ENCODE results near the gene PARP8.
A peak's percentile ranks its signal among the peaks of the same experiment; 100 is the strongest.

PARP8 gene

DNA sequence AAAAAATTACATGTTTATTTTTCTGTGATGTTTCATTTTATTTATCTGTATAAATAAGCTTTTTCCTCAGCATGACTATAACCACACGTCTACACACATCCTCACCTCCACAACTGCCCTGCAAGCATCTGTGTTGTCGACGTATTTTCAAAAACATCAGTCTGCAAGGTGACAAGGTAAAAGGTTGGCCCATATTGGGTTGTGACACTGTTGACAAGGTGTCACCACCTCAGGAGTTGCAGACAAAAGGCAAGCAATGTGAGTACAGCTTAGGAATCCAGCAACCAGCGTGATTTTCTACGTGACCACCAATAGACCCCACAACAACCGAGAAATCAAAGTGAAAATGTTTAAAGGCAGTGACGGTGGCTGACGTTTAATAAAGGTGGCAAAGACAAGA, 187.6 kb downstream of the PARP8 start:
- Mint-ChIP-seq H3K27me3 (no peaks in the 10 kb centered on the region), H3K4me3 (no peak overlapping the region), H3K27ac (peak overlapping the region; percentile 86), H3K4me1 (peaks cover 57% of the 10 kb centered on the region), H3K9me3 (no peaks in the 10 kb centered on the region), H3K36me3 (no peaks in the 10 kb centered on the region)
- ATAC-seq = no peak

- H3K27ac Mint-ChIP-seq = peak overlapping the region; percentile 86
- no peak overlapping the region for H3K4me3 Mint-ChIP-seq
- H3K27me3 Mint-ChIP-seq = no peaks in the 10 kb centered on the region
- H3K36me3 Mint-ChIP-seq = peaks cover 1% of the 10 kb centered on the region
- no peak for ATAC-seq
- H3K9me3 Mint-ChIP-seq = peaks cover 1% of the 10 kb centered on the region
- peaks cover 57% of the 10 kb centered on the region for H3K4me1 Mint-ChIP-seq
Measured at GRCh38 chr5:50855001-50855400, 188.6 kb downstream of the PARP8 start.

GRCh38 chr5:50856401-50857119, 190.1 kb downstream of the PARP8 start:
- peaks cover 57% of the 10 kb centered on the region for H3K4me1 Mint-ChIP-seq
- peaks cover 4% of the 10 kb centered on the region for H3K9me3 Mint-ChIP-seq
- peak overlapping the region; percentile 15 for H3K4me3 Mint-ChIP-seq
- no peaks in the 10 kb centered on the region for H3K27me3 Mint-ChIP-seq
- ATAC-seq = peak; percentile 87
- peak overlapping the region; percentile 86 for H3K27ac Mint-ChIP-seq
- peaks cover 6% of the 10 kb centered on the region for H3K36me3 Mint-ChIP-seq

GRCh38 chr5:50863534-50864170, 197.2 kb downstream of the PARP8 start:
- Mint-ChIP-seq H3K4me3 (no peak overlapping the region), H3K27ac (no peak overlapping the region), H3K4me1 (no peaks in the 10 kb centered on the region), H3K27me3 (no peaks in the 10 kb centered on the region), H3K9me3 (peaks cover 4% of the 10 kb centered on the region), H3K36me3 (peaks cover 6% of the 10 kb centered on the region)
- no peak for ATAC-seq

GRCh38 chr5:50864466-50864865, 198.0 kb downstream of the PARP8 start:
- Mint-ChIP-seq H3K4me3 (no peak overlapping the region), H3K27me3 (no peaks in the 10 kb centered on the region), H3K36me3 (peaks cover 6% of the 10 kb centered on the region), H3K9me3 (peaks cover 4% of the 10 kb centered on the region), H3K27ac (no peak overlapping the region), H3K4me1 (no peaks in the 10 kb centered on the region)
- no peak for ATAC-seq

DNA sequence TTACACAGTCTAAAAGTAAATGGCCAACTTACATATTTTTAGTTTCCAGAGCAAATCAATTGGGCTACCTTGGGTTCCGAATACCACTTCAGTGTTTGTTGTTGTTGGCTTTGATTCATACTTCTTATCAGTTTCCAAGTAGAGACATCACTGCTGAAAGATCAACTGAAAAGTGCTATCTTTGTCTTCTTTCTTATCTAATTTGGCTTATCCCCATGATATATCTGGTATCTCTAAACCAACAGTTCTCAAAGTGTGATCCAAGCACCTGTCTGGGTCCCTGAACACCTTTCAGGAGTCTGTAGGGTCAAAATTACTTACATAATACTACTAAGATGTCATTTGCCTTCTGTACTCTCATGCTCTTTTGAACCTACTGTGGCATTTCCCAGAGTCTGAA, 200.0 kb downstream of the PARP8 start:
- Mint-ChIP-seq H3K9me3 (no peaks in the 10 kb centered on the region), H3K4me1 (no peaks in the 10 kb centered on the region), H3K4me3 (no peak overlapping the region), H3K27ac (no peak overlapping the region), H3K27me3 (no peaks in the 10 kb centered on the region), H3K36me3 (no peaks in the 10 kb centered on the region)
- no peak for ATAC-seq

GRCh38 chr5:50867140-50867539, 200.7 kb downstream of the PARP8 start:
- no peaks in the 10 kb centered on the region for H3K4me1 Mint-ChIP-seq
- no peaks in the 10 kb centered on the region for H3K9me3 Mint-ChIP-seq
- no peak overlapping the region for H3K27ac Mint-ChIP-seq
- H3K27me3 Mint-ChIP-seq = no peaks in the 10 kb centered on the region
- H3K4me3 Mint-ChIP-seq = no peak overlapping the region
- no peak for ATAC-seq
- no peaks in the 10 kb centered on the region for H3K36me3 Mint-ChIP-seq

DNA sequence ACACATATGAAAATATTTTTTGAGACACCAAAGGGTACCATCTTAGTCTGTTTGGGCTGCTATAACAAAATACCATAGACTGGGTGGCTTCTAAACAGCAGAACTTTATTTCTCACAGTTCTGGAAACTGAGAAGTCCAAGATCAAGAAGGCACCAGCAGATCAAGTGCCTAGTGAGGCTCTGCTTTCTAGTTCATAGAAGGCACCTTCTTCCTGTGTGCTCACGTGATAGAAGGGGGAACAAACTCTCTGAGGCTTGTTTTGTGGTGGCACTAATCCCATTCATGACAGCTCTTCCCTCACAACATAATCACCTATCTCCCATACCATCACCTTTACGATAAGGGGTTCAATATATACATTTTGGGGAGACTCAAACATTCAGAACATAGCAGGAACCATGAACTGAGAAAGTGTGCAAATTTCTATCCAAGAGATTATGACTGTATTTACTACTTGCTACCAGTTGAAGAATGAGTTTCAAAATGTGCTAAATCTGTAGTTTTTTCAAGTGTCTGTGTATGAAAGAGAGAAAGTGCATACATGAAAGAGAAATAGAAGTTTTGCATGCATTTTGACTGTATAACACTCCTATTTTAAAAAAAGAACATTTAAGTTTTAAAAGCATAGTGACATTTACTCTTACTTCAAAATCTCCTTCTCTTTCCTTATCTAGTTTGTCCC, 207.3 kb downstream of the PARP8 start:
- Mint-ChIP-seq H3K27me3 (no peaks in the 10 kb centered on the region), H3K27ac (no peak overlapping the region), H3K9me3 (no peaks in the 10 kb centered on the region), H3K36me3 (no peaks in the 10 kb centered on the region), H3K4me3 (no peak overlapping the region), H3K4me1 (peaks cover 14% of the 10 kb centered on the region)
- ATAC-seq = no peak

DNA sequence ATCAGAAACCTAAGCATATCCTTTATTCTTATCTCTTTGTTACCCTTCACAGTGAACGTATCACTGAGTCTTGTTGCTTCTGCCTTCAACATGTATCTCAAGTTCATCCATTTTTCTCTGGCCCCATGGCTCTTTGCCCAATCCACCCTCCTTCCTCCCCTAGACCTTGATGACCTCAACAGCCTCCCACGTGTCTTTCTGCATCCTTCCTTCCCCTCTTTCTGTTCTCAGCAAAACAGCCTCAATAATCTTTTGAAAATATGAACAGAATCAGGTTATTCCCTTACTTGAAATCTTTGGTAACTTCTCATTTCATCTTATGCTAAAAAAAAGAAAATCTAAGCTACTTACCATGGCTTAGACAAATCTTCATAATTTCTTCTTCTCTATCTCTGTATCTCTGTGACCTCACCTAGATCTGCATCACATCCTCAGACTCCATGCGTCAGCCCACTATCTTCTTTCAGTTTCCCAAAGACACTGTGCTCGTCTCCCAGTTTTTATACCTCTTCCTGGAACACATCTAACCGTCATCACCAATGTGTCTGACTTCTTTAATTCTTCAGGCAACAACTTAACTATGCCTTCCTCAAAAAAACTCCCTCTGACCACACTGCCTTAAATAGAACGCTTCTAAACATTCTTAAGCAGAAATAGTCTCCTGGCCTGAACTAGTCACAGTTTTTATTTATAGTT, 208.0 kb downstream of the PARP8 start:
- H3K9me3 Mint-ChIP-seq = no peaks in the 10 kb centered on the region
- peaks cover 14% of the 10 kb centered on the region for H3K4me1 Mint-ChIP-seq
- H3K4me3 Mint-ChIP-seq = no peak overlapping the region
- no peak overlapping the region for H3K27ac Mint-ChIP-seq
- peak; percentile 27 for ATAC-seq
- no peaks in the 10 kb centered on the region for H3K36me3 Mint-ChIP-seq
- H3K27me3 Mint-ChIP-seq = no peaks in the 10 kb centered on the region

DNA sequence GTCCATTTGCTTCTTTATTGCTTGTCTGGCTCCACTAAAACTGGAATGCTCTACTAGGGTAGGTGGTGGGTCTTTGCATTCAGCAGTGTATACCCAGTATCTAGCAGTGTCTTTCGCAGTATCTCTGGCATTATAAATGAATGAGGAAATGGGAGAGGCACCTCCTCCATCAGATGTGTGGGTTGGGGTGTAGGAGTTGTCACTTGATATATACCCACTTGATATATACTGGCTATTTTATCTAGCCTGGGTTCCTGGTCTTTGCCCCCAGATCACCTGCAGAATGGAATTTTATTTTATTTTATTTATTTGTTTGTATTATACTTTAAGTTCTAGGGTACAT, 208.5 kb downstream of the PARP8 start:
- no peak for ATAC-seq
- H3K4me3 Mint-ChIP-seq = no peak overlapping the region
- H3K4me1 Mint-ChIP-seq = peaks cover 14% of the 10 kb centered on the region
- peaks cover 4% of the 10 kb centered on the region for H3K27me3 Mint-ChIP-seq
- no peaks in the 10 kb centered on the region for H3K9me3 Mint-ChIP-seq
- no peaks in the 10 kb centered on the region for H3K36me3 Mint-ChIP-seq
- no peak overlapping the region for H3K27ac Mint-ChIP-seq

- no peak overlapping the region for H3K4me3 Mint-ChIP-seq
- no peaks in the 10 kb centered on the region for H3K9me3 Mint-ChIP-seq
- ATAC-seq = no peak
- peaks cover 14% of the 10 kb centered on the region for H3K4me1 Mint-ChIP-seq
- H3K36me3 Mint-ChIP-seq = no peaks in the 10 kb centered on the region
- H3K27ac Mint-ChIP-seq = no peak overlapping the region
- H3K27me3 Mint-ChIP-seq = peaks cover 10% of the 10 kb centered on the region
Measured at GRCh38 chr5:50878470-50878869, 212.0 kb downstream of the PARP8 start.

- H3K4me3 Mint-ChIP-seq = no peak overlapping the region
- H3K36me3 Mint-ChIP-seq = no peaks in the 10 kb centered on the region
- peaks cover 19% of the 10 kb centered on the region for H3K27me3 Mint-ChIP-seq
- ATAC-seq = no peak
- no peak overlapping the region for H3K27ac Mint-ChIP-seq
- no peaks in the 10 kb centered on the region for H3K9me3 Mint-ChIP-seq
- no peaks in the 10 kb centered on the region for H3K4me1 Mint-ChIP-seq
Measured at GRCh38 chr5:50881407-50881806, 215.0 kb downstream of the PARP8 start.

DNA sequence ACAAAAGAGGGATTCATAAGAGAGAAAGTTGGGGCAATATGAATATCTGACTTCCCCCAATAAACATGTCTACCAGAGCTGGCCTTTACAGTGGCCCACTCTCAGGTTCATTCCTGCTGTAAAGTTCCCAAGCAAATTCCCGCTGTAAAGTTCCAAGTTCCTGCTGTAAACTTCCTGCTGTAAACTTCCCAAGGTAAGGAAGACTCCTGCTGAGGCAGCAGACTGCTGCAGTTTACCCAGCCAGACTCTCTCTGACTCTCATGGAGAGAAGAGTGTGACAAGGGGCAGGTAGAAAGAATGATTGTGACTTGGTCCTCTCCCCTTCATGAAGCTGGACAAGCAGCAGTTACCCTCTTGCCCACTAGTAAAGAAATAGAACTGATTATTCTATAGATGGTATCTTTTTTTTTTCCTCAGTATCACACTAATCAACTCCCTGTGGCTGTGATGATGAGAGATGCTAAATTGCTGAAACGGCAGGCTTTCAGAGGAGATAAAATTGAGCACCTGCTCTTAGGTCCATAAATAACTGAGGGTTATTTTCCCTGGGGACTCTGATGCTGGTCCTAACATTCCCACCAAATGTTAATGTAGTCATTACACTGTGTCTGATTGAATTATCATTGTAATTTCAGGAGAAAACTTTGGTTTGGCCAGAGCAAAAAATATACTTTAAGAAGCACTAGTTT, 220.4 kb downstream of the PARP8 start:
- ATAC-seq = peak; percentile 35
- no peaks in the 10 kb centered on the region for H3K36me3 Mint-ChIP-seq
- peaks cover 9% of the 10 kb centered on the region for H3K27me3 Mint-ChIP-seq
- no peak overlapping the region for H3K27ac Mint-ChIP-seq
- H3K4me3 Mint-ChIP-seq = no peak overlapping the region
- no peaks in the 10 kb centered on the region for H3K4me1 Mint-ChIP-seq
- H3K9me3 Mint-ChIP-seq = peaks cover 3% of the 10 kb centered on the region

GRCh38 chr5:50887889-50888633, 221.6 kb downstream of the PARP8 start:
- Mint-ChIP-seq H3K27me3 (peaks cover 9% of the 10 kb centered on the region), H3K4me3 (no peak overlapping the region)

More at GRCh38 chr5:50887889-50888633, 221.6 kb downstream of the PARP8 start:
- H3K9me3 Mint-ChIP-seq = peaks cover 3% of the 10 kb centered on the region
- no peaks in the 10 kb centered on the region for H3K4me1 Mint-ChIP-seq
- H3K36me3 Mint-ChIP-seq = no peaks in the 10 kb centered on the region
- no peak overlapping the region for H3K27ac Mint-ChIP-seq
- no peak for ATAC-seq
